Psoas muscle (tissue), 8 donors: ENCODE results near the gene FOXJ3. TPM values are rescaled to one million over a fixed set of nuclear protein-coding genes. Genes with fewer than 3 reads are reported as not detected.

Source experiments
- ATAC-seq, 4 donors: fragments of 200-7000 bp; cut with Tn5 transposase; one replicate each; pipeline ENCODE4 v1.9.1; 2020; ENCODE audit warnings: moderate library complexity in 3 of 4, mild to moderate bottlenecking in 2 of 4
- DNase-seq, 2 donors: peaks; one replicate each; pipeline ENCODE4 v3.0.0-alpha.2; 2020
- H3K27ac ChIP-seq: fragments of 200-600 bp; one replicate; pipeline ENCODE4 v1.8.0; 2022
- H3K27me3 ChIP-seq, 3 donors: fragments of 200-600 bp in 1 of 3; one replicate each; pipeline versions ENCODE4 v1.6.1 to v1.8.0; 2013 to 2022; ENCODE audit warnings: low read length in 2 of 3, mild to moderate bottlenecking in 2 of 3, moderate library complexity in 1 of 3; ENCODE audit not compliant: insufficient read depth in 3 of 3
- H3K36me3 ChIP-seq, 2 donors: fragments of 200-600 bp in 1 of 2; one replicate each; pipeline versions ENCODE4 v1.6.1 to v1.8.0; 2013 to 2022; ENCODE audit warnings: low read depth in 1 of 2, mild to moderate bottlenecking in 1 of 2, moderate library complexity in 1 of 2; ENCODE audit not compliant: insufficient read depth in 1 of 2
- H3K4me1 ChIP-seq: fragments of 200-600 bp; one replicate; pipeline ENCODE4 v1.8.0; 2022
- H3K4me3 ChIP-seq: fragments of 200-600 bp; one replicate; pipeline ENCODE4 v1.8.0; 2022; ENCODE audit warnings: mild to moderate bottlenecking
- H3K9me3 ChIP-seq: fragments of 200-600 bp; one replicate; pipeline ENCODE4 v1.8.0; 2022
- WGBS, 3 donors: extraction: QIAGEN DNeasy Blood & Tissue Kit; methylation state at CpG; one replicate each; pipeline versions ENCODE4 v1.1.6 to v1.1.7; 2013; 5-methylcytosine and 5-hydroxymethylcytosine counted together
- intact Hi-C, 2 donors: fragments of 100-400 bp; cut with DNase I; formaldehyde crosslinking; loops; one replicate each; pipeline versions ENCODE4 v1.11.0 to v1.14.2; 2022
- polyA plus RNA-seq, 3 donors: library from polyadenylated mRNA; stranded (reverse); fragments of 200-250 nt; gene quantifications; one replicate each; pipeline ENCODE4 v1.2.3, GENCODE V29; 2013
- total RNA-seq, 4 donors: library from RNA; stranded (reverse); fragmentation: NEBNext Ultra II Directional in 2 of 4; extraction: Animal tissue kit (Norgen Biotek cat#: 25700) in 2 of 4; gene quantifications; one replicate each; pipeline versions ENCODE4 v1.2.1 to v1.2.4, GENCODE V29; 2021 to 2023
- TF ChIP-seq, protein P1 (sequence below): fragments of 200-600 bp; IDR thresholded peaks from one replicate; pipeline ENCODE4 v1.8.0; 2022; ENCODE audit warnings: antibody characterized with exemption
- donor health status: healthy with polysubstance abuse.
- donor health status: DM: no; HTN: no; CAD: no; lungs with moderate emphysema.
- donor health status: Bipolar disorder and iron deficiency.
- donor health status: healthy.
- donor health status: DM: yes; HTN: yes; CAD: no.
- donor health status: DM: no; HTN: no; CAD: no.
- donor health status: DM: no; HTN: no; CAD: no.
- donor health status: DM: yes; HTN: yes; CAD: no.

FOXJ3 gene
- total and polyA plus RNA-seq, 7 donors: 15.1 to 53.1 (median 47.9) TPM

DNA sequence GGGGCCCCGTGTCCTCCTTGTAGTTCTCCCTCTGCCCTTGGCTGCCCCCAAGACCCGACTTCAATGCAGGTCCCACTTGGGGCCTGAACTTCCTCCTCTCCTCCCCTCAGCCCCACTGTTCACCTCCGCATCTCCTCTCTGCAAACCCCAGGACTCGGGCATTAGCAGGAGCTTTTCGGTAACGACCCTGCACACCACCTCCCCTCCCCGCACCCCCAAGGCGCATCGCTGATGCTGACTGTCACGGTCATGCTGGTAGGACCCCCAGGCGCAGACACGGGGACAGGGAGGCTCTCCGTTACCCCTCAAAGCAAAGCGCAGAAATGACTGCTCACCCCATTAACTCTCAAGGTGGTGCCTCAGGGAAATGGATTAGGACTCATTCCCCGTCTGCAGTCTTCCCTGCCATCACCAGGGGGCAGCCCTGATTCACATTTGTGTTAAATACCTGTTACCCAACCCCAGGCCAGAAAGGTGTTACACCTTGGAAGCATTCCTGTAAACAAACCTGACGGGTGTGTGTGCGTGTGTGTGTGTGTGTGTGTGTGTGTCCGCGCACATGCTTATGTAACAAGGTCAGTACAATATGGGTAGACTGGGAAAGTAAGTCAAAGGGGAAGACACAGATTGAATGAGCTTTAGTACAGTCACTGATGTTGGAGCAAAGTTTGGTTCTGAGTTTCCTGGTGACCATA lies 188.3 kb downstream of the FOXJ3 start:
- H3K4me3 ChIP-seq: no peak overlapping the region
- peaks cover 3 to 66% (median 16%) of the 10 kb centered on the region in 3 donors for H3K27me3 ChIP-seq
- TF ChIP-seq, protein P1, sequence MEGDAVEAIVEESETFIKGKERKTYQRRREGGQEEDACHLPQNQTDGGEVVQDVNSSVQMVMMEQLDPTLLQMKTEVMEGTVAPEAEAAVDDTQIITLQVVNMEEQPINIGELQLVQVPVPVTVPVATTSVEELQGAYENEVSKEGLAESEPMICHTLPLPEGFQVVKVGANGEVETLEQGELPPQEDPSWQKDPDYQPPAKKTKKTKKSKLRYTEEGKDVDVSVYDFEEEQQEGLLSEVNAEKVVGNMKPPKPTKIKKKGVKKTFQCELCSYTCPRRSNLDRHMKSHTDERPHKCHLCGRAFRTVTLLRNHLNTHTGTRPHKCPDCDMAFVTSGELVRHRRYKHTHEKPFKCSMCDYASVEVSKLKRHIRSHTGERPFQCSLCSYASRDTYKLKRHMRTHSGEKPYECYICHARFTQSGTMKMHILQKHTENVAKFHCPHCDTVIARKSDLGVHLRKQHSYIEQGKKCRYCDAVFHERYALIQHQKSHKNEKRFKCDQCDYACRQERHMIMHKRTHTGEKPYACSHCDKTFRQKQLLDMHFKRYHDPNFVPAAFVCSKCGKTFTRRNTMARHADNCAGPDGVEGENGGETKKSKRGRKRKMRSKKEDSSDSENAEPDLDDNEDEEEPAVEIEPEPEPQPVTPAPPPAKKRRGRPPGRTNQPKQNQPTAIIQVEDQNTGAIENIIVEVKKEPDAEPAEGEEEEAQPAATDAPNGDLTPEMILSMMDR: peak; percentile 74
- H3K27ac ChIP-seq: no peak overlapping the region
- peak; percentile 49 to 68 for DNase-seq
- H3K36me3 ChIP-seq: no peaks in the 10 kb centered on the region
- intact Hi-C loops: loop anchor here (5.0 to 10.0 kb wide), 3 partner anchors 601 to 1168 kb away; no protein-coding TSS in a partner anchor
- 19 to 24% (median 22%) methylated on average over 19 of the region's 19 CpGs for WGBS, 3 donors
- no peaks in the 10 kb centered on the region for H3K4me1 ChIP-seq
- H3K9me3 ChIP-seq: no peaks in the 10 kb centered on the region
- peak; percentile 58 to 83 (median 70) for ATAC-seq

DNA sequence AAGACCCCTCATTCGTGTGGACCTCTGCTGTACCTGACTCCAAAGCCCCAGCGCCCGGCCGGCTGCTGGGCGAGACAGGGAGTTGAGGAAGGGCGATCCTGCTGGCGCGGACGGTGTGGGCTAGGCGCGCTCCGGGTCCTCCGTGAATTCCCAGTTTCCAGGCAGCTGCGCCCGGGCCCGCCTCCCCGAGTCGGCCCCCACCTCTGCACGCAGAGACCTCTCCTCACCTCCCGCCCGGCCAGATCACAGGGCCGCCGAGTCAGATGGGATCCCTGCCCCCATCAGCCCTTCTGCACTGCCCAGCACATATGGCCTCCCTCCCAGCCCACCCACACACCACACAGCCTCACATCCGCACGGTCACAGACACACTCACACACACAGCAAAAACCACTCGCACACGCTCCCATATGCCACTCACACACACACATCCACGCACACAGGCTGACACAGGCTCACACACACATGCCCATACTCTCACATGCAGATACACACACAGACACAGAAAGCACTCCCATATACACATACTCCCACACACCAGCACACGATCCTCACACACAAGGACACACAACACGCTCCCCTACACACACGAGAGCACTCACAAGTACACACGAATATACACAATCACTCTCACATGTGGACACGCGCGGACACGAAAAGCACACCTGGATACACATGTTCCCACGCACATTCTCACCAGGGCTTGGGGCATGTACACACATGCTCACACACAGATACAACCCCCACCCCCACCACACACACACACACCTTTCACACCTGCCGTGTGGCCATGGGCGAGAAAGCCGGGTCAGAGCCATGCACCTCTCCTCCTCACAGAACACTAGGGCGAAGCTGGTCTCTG lies 189.0 kb downstream of the FOXJ3 start:
- Histone ChIP-seq H3K36me3 (no peaks in the 10 kb centered on the region), H3K9me3 (no peaks in the 10 kb centered on the region), H3K27me3 (peaks cover 3 to 66% (median 16%) of the 10 kb centered on the region in 3 donors), H3K4me1 (no peaks in the 10 kb centered on the region), H3K4me3 (no peak overlapping the region), H3K27ac (no peak overlapping the region)
- TF ChIP-seq, protein P1: no peak
- intact Hi-C loops: loop anchor here (5.0 to 10.0 kb wide), 3 partner anchors 601 to 1169 kb away; no protein-coding TSS in a partner anchor
- ATAC-seq (peak in 1 of 4 donors; percentile 10), DNase-seq (no peak)
- WGBS, 3 donors: 44 to 59% (median 50%) methylated on average over 41 of the region's 41 CpGs

DNA sequence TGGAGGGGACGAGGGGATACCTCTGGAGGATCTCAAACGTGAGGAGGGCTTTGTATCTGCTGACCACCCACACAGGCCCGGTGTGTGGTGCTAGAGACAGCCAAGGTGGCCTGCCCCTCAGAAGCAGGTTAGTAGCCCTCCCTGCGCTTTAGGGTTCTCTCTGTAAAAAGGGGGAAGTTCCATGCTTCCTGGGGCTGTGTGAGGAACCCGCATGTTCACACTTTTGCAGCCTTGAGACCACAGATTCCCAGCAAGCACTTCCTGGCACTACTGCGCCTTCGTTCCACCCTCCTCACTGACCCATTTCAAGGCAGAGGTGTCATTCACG lies 189.7 kb downstream of the FOXJ3 start:
- intact Hi-C loops: loop anchor here (5.0 to 10.0 kb wide), 3 partner anchors 602 to 1169 kb away; no protein-coding TSS in a partner anchor
- TF ChIP-seq, protein P1: no peak
- Histone ChIP-seq H3K27ac (no peak overlapping the region), H3K4me3 (no peak overlapping the region), H3K27me3 (peaks cover 3 to 66% (median 16%) of the 10 kb centered on the region in 3 donors), H3K4me1 (no peaks in the 10 kb centered on the region), H3K36me3 (no peaks in the 10 kb centered on the region), H3K9me3 (no peaks in the 10 kb centered on the region)
- DNase-seq: no peak
- no peak for ATAC-seq
- 67 to 73% (median 72%) methylated on average over 8 of the region's 8 CpGs for WGBS, 3 donors

DNA sequence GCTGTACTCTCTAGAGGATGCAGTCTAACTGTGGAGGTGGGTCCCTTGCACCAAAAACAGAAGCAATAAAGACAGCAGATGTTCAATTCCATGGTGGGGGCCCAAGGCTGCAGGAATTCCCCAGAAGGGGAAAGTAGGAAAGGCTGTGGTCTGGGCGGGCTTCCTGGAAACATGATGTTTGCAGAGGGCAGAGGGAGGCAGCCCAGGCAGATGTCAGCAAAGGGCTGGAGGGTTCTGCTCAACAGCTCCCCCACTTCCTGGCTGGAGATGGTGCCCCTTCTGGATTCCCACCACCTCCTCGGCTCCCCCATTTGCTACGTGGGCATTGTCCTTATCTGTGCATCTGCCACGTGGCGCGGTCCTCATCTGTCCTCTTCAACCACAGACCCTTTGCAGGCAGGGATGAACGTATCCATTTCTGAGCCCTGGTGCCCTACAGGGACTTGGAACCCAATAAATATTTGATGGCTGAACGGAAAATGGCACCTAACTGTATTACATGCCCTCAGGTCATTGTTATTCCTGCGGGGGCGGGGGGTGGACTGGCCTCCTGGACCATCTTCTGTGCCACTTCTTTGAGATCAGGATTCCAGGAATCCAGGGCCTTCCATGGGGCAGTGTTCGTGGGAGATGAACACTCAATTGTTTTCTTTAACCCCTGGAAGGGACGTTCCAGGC lies 190.2 kb downstream of the FOXJ3 start:
- Histone ChIP-seq H3K27ac (no peak overlapping the region), H3K27me3 (peaks cover 3 to 66% (median 16%) of the 10 kb centered on the region in 3 donors), H3K4me3 (no peak overlapping the region), H3K4me1 (no peaks in the 10 kb centered on the region), H3K36me3 (no peaks in the 10 kb centered on the region), H3K9me3 (no peaks in the 10 kb centered on the region)
- TF ChIP-seq, protein P1: no peak
- WGBS, 3 donors: 57 to 60% (median 60%) methylated on average over 12 of the region's 12 CpGs
- DNase-seq (no peak), ATAC-seq (no peak)
- intact Hi-C loops: loop anchor here (5.0 to 10.0 kb wide), 3 partner anchors 602 to 1170 kb away; no protein-coding TSS in a partner anchor
